Measurements from ENCODE around the gene ELF1. TPM values are rescaled to one million over a fixed set of nuclear protein-coding genes. Genes with fewer than 3 reads are reported as not detected.

Gene ELF1
- total and polyA plus RNA-seq, 2 of the 8 experiments (the other 6 are each of a cell fraction or from before 2014, with no cell fraction given): 5.6 to 18.2 TPM

GRCh38 chr13:40973409-40973808, 45.7 kb downstream of the ELF1 start (continued):
- TF ChIP-seq USF2 (IDR thresholded peaks at IDR 0.05; ENCODE audit: low read length) (no peak), GABPA (IDR thresholded peaks at IDR 0.05; ENCODE audit: borderline replicate concordance, insufficient read depth, low read length) (no peak)
